Chondrocyte (in vitro differentiated cells): ENCODE data around the gene KLF16. TPM values are rescaled to one million over a fixed set of nuclear protein-coding genes. Genes with fewer than 3 reads are reported as not detected.
A peak's percentile ranks its signal among the peaks of the same experiment; 100 is the strongest.

Experiments used
- DNase-seq: peaks from one replicate; pipeline ENCODE4 v3.0.0; 2021; ENCODE audit warnings: mixed read lengths, low spot score
- H3K27ac Mint-ChIP-seq: one replicate; pipeline ENCODE4 v1.8.0; 2021; ENCODE audit warnings: mild to moderate bottlenecking, moderate library complexity, mixed read lengths; ENCODE audit not compliant: unreplicated experiment
- H3K27me3 Mint-ChIP-seq: 2 replicates; pipeline ENCODE4 v1.8.0; 2021; ENCODE audit warnings: low read depth, mixed read lengths
- H3K36me3 Mint-ChIP-seq: 2 replicates; pipeline ENCODE4 v1.8.0; 2021; ENCODE audit warnings: low read depth, mixed read lengths
- H3K4me1 Mint-ChIP-seq: 2 replicates; pipeline ENCODE4 v1.8.0; 2021; ENCODE audit warnings: low read depth, mild to moderate bottlenecking, mixed read lengths
- H3K4me3 Mint-ChIP-seq: one replicate; pipeline ENCODE4 v1.8.0; 2021; ENCODE audit warnings: mild to moderate bottlenecking, moderate library complexity, mixed read lengths; ENCODE audit not compliant: unreplicated experiment
- H3K9me3 Mint-ChIP-seq: 2 replicates; pipeline ENCODE4 v1.8.0; 2021; ENCODE audit warnings: low read depth, mixed read lengths
- CTCF ChIP-seq: fragments of 200-600 bp; sonication (generic); IDR thresholded peaks from 2 replicates; pipeline ENCODE4 v1.5.0; 2021; ENCODE audit warnings: antibody characterized with exemption, mild to moderate bottlenecking, moderate library complexity
- total RNA-seq: library from RNA; stranded (reverse); gene quantifications from 3 replicates; pipeline ENCODE4 v1.2.1, GENCODE V29; 2021

The KLF16 gene
- total RNA-seq, 1 donor from 2014 or later, result 38.9 TPM

- H3K36me3 Mint-ChIP-seq, result no peaks in the 10 kb centered on the region
- no peaks in the 10 kb centered on the region for H3K27me3 Mint-ChIP-seq
- no peak for TF ChIP-seq CTCF
- peak; percentile 94 for DNase-seq
- peaks cover 28% of the 10 kb centered on the region for H3K4me1 Mint-ChIP-seq
- H3K27ac Mint-ChIP-seq, result peak overlapping the region; percentile 73
- H3K4me3 Mint-ChIP-seq, result peak overlapping the region; percentile 72
- no peaks in the 10 kb centered on the region for H3K9me3 Mint-ChIP-seq
These were observed 480 bp upstream of the KLF16 start for GRCh38 chr19:1863638-1864479.

- H3K27ac Mint-ChIP-seq, result peak overlapping the region; percentile 87
- no peaks in the 10 kb centered on the region for H3K27me3 Mint-ChIP-seq
- no peak for DNase-seq
These were observed 703 bp downstream of the KLF16 start for GRCh38 chr19:1862424-1863327.

GRCh38 chr19:1862068-1862423 lies 1.3 kb downstream of the KLF16 start:
- H3K4me1 Mint-ChIP-seq, result peaks cover 43% of the 10 kb centered on the region
- no peaks in the 10 kb centered on the region for H3K36me3 Mint-ChIP-seq
- H3K27ac Mint-ChIP-seq, result peak overlapping the region; percentile 87
- H3K4me3 Mint-ChIP-seq, result peak overlapping the region; percentile 88
- DNase-seq, result no peak
- H3K9me3 Mint-ChIP-seq, result no peaks in the 10 kb centered on the region
- TF ChIP-seq CTCF, result no peak
- no peaks in the 10 kb centered on the region for H3K27me3 Mint-ChIP-seq

More at GRCh38 chr19:1862424-1863327, 703 bp downstream of the KLF16 start:
- TF ChIP-seq CTCF, result no peak
- Mint-ChIP-seq H3K4me3 (peak overlapping the region; percentile 88), H3K9me3 (no peaks in the 10 kb centered on the region), H3K4me1 (peaks cover 36% of the 10 kb centered on the region), H3K36me3 (no peaks in the 10 kb centered on the region)

GRCh38 chr19:1861599-1862031 lies 1.8 kb downstream of the KLF16 start:
- peaks cover 43% of the 10 kb centered on the region for H3K4me1 Mint-ChIP-seq
- no peak for DNase-seq
- no peak for TF ChIP-seq CTCF

More at GRCh38 chr19:1861599-1862031, 1.8 kb downstream of the KLF16 start:
- H3K27me3 Mint-ChIP-seq, result no peaks in the 10 kb centered on the region
- H3K27ac Mint-ChIP-seq, result peak overlapping the region; percentile 87
- no peaks in the 10 kb centered on the region for H3K9me3 Mint-ChIP-seq
- H3K36me3 Mint-ChIP-seq, result no peaks in the 10 kb centered on the region
- peak overlapping the region; percentile 88 for H3K4me3 Mint-ChIP-seq
